Measurements from ENCODE around the gene POU2F3.
A peak's percentile ranks its signal among the peaks of the same experiment; 100 is the strongest.

POU2F3 gene

DNA sequence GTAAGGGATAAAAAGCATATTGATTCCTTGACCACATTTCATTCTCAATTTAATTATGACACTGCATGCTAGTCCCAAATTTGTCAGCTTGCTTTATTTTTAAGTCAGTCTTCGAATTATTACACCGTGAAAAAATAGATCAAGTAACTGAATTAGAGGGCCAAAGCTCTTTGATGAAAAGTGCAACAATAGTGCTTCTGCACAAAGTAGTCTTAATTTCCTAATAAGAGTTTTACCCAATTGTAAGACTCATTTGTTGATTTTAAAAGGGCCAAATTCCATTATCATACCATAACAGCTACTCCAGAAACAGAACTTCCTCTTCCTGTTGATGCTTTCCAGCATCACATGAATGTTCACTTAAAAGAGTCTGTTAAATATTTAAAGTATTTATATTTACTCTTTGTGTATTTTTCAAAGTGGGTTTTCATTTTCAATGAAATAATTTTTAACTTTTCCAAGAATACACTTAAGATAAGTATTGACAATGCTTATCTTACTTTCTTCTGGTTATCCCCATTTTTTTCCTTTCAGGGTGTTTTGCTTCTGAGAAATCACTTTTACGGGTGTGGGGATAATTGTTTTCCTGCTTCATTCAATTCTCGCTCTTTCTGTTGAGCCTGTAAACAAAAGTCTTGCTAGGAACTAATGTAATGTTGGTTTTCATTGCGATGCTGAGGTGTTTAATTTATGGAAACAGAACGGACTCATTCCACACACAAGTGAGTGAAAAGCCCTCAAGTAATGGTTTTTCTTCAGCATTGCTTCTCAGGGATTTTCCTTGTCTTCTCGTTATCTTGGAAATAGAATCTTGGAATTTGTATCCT is 98.4 kb downstream of the POU2F3 start:
- TF ChIP-seq, protein P1, sequence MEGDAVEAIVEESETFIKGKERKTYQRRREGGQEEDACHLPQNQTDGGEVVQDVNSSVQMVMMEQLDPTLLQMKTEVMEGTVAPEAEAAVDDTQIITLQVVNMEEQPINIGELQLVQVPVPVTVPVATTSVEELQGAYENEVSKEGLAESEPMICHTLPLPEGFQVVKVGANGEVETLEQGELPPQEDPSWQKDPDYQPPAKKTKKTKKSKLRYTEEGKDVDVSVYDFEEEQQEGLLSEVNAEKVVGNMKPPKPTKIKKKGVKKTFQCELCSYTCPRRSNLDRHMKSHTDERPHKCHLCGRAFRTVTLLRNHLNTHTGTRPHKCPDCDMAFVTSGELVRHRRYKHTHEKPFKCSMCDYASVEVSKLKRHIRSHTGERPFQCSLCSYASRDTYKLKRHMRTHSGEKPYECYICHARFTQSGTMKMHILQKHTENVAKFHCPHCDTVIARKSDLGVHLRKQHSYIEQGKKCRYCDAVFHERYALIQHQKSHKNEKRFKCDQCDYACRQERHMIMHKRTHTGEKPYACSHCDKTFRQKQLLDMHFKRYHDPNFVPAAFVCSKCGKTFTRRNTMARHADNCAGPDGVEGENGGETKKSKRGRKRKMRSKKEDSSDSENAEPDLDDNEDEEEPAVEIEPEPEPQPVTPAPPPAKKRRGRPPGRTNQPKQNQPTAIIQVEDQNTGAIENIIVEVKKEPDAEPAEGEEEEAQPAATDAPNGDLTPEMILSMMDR (IDR thresholded peaks at IDR 0.05; ENCODE audit: insufficient read depth, low read depth, low read length, missing control alignments): no peak
- peak overlapping the region; percentile 69 for H3K4me3 ChIP-seq (ENCODE audit: low read length)
- DNase-seq (ENCODE audit: low read depth): peak; percentile 36

DNA sequence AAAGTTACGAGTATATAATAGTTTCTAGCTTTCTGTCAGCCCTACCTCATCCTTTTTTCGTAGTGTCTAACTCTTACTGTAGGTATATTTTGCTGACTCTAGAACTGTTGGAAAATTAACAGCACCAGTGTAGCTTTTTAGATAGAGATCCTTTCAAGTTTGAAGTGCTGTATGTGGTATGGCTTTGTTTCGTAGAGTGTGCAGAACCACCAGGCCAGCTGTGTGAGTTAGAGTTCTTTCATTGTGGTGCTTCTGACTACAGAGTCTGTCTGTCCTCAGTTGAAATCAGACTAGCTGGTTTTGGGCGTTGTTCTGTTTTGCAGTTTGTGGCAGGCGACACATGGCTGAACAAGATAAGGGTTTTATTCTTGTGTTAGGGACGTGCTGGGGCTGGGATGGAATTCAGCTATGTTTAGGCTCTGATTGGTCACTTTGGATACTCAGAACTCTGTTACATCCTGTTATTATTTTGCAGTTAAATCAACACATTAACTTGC is 99.5 kb downstream of the POU2F3 start:
- TF ChIP-seq, protein P1 (IDR thresholded peaks at IDR 0.05; ENCODE audit: insufficient read depth, low read depth, low read length, missing control alignments): no peak
- H3K4me3 ChIP-seq (ENCODE audit: low read length): peak overlapping the region; percentile 69
- DNase-seq (ENCODE audit: low read depth): peak; percentile 44

DNA sequence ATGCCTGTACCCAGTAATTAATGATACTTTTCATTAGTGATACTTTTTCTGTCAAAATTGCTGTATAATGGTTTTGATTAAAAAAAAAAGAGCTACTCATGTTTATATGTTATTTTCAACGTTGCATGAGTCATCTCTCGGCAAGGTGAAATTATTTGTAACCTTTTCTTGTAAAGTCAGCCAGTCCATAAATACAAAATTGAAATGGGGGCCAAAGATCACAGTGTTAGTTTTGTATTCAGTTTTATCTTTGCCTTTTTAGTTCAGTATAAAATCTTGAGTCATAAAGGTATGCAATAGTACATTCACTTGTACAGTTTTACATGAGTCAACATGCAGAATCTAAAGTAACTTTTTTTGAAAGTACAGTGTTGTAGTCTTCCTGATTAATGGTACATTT is 100.6 kb downstream of the POU2F3 start:
- TF ChIP-seq, protein P1 (IDR thresholded peaks at IDR 0.05; ENCODE audit: insufficient read depth, low read depth, low read length, missing control alignments): no peak
- H3K4me3 ChIP-seq (ENCODE audit: low read length): peak overlapping the region; percentile 69
- DNase-seq (ENCODE audit: low read depth): peak; percentile 53

DNA sequence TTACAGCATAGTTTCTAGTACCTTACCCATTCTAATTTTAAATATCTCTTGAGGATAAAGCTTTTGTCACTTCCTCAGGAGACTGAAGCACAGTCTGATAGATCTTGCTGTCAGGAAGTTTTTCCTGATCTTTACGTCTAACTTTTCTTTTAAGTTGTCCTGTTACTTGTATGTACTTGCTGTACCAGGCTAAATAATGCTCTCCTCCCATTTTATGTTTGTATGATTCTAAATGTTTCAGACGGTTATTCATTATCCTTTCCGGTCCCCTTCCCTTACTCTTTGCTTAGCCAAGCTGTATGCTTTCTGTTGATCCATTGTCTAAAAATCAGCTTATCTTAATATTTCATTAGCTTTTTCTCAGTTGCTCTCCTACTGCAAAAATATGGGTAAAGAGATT is 102.3 kb downstream of the POU2F3 start:
- TF ChIP-seq, protein P1 (IDR thresholded peaks at IDR 0.05; ENCODE audit: insufficient read depth, low read depth, low read length, missing control alignments): no peak
- no peak overlapping the region for H3K4me3 ChIP-seq (ENCODE audit: low read length)
- peak; percentile 51 for DNase-seq (ENCODE audit: low read depth)

DNA sequence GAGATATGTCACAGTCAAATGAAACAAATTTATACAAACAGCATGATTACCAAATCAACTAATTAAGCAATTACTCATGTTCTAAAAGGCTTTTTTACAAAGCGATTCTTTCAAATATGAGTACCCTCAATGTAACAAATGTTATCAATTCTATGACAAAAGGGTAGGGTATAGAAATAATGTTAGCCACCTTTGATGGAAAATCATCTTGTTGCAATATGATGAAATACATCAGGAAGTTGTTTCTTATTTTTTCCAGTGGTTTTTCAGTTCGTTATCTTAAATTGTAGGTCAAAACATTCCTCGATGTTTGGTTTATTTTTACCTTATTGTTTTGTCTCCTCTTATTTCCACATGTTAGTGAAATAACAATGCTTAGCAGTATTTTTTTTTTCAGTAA is 102.7 kb downstream of the POU2F3 start:
- H3K4me3 ChIP-seq (ENCODE audit: low read length): no peak overlapping the region
- DNase-seq (ENCODE audit: low read depth): no peak
- TF ChIP-seq, protein P1 (IDR thresholded peaks at IDR 0.05; ENCODE audit: insufficient read depth, low read depth, low read length, missing control alignments): no peak

DNA sequence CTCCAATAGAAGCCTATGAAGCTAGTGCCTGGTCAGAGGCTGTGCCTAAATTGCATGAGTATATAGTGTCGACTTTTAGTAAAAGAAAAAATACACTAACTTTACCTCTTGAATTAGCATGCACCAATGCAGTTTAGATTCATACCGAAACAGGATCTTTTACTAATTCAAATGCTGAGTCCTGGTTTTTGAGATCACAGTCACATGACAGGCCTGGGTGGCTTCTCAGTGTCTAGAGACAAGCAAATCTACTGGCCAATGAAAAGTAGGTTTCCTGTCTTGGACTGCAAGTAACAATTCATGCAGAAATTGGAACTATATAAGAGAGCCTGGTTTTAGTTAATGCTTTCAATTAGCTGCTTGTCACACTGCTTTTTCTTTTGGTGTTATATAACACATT is 103.5 kb downstream of the POU2F3 start:
- TF ChIP-seq, protein P1 (IDR thresholded peaks at IDR 0.05; ENCODE audit: insufficient read depth, low read depth, low read length, missing control alignments): no peak
- no peak for DNase-seq (ENCODE audit: low read depth)
- H3K4me3 ChIP-seq (ENCODE audit: low read length): no peak overlapping the region

All from epithelial cell of esophagus (primary cell).